Measurements from ENCODE around the gene CRNKL1.

The CRNKL1 gene

DNA sequence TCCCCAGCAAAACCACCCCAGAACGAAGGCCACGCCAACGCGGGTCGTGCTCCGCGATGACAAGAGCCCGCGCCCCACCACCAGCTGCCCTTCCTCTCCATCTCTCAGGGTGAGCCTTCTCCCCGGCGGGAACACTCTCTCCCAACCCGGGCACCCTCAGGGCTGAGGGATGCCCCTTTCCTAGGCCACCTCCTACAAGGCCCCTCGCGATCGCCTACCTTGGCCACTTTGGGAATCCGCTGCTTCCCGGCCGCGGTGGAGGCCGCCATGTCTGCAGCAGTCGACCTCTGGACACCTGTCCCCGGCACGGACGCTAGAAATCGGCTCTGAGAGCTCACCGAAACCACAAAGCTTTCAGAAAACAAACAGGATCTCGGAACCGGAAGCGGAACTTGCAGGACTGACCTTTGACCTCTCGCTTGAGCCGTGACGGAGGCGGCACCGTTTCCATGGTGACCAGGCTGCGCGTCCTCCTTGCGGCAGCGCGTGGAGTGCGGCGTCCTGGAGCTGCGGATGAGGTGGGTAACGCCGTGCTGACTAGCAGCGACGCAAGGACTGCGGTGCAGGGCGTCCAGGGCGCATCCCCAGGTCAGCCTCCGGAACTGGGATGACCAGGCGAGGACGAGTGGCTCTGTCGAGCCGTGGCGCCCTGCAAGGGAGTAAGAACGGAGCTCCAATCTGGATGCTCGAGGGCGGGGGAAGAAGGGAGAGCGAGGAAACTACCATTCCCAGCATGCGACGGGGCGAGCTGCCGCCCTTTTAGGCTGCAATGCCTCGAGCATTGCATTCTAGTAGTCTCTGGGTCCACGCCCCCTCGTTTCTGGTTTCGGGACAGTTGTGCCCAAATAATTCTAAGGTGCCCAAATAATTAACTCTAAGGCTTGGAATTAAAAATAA lies at the start of gene CRNKL1, which contains the start of gene CFAP61:
Gene CRNKL1 (minus strand): TSS at position 393 of the 897 bp plus-strand sequence. CDS start 124 bp downstream, at position 269.
Gene CFAP61 (plus strand): TSS at position 459 of the 897 bp plus-strand sequence. CDS start 4,122 bp downstream, outside the sequence.
- peak; percentile 98 for DNase-seq (ENCODE audit: low spot score)

DNA sequence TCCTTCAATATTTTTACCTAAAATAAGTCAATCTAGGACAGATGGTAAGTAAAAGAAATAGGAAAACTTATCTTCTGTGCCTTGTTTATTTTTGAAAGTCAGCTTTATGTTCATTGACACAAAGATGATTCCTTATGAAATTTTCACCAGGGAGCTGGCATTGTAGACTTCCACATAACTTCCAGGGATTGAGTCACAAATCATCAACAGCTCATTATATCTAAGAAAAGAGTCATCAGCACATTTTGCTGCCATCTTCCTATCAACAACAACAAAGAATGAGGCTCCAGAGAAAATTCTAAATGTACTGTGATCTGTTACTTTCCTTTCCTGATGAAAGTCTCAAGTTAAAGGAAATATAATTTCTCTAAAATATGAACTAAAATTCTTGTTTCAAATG lies 48.6 kb upstream of the CRNKL1 start:
- DNase-seq (ENCODE audit: low spot score) = no peak

DNA sequence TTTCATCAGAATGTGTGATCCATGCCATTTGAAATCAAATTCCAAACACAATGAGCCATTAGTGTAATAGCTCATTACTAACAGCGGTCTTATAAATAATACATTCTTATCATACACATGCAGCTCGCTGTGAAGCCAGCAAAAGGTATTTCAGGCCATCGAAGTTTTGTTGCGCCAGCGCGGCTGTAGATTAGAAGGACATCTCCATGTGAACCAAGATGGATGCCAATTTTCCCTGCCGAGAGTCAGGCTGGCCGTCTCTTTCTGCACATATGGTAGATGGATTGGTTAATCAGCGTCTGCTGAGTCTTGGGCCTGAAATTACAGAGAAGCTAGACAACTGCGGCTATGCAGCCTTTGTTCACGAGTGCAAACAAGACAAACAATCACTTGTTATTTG lies 44.2 kb upstream of the CRNKL1 start:
- no peak for DNase-seq (ENCODE audit: low spot score)

DNA sequence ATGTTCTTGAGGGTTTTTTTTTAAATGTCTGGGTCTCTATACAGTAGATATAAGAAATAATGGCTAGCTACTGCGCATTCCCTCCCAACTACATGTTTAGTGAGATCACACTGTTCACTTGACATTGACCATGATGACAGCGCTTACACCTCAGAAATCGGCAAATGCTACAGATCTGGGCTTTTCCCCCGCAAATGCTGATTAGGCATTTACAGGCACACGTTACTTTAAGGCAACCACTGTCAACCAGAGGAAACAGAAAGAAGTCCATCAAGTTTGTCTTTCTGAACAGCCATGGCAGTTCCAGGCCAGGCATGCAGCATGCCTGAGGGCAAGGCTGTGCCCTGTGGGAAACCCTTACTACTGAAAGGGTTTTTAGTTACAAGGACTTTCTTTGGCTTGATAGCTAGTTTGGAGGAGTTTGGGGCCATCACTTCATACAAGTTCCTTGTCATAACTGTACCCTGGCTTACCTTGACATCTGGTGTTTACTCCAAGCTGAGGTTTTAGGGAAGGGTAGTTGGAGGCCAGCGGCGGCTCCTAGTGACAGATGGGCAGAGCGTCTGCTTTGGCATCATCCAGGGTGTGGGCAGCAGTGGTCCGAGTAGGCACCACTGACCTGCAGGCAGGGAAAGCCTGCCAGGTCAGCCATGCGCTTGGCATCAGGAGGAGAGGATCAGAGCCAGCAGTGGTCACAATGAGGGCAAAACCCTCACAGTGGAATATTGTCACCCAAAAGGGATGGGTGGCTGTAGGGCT lies 43.0 kb upstream of the CRNKL1 start:
- DNase-seq (ENCODE audit: low spot score) = no peak

DNA sequence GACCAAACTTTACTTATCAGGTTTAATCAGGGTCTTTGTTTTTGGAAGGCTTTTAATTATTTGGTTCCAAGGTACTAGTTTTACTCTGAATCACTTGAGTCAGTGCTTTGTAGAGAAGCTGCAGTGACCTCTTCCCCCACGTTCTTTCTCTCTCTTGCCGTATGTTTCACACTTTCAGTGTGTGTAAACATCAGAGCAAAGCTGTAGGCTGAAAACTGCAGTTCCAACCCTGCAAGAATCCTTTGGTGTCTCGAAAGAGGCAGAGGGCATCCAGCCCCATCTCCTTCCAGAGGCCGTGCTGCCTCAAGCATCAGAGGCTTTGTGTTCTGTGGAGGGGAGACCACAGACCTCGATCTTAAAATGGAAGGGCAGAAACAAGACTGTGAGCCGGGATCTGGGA lies 42.1 kb upstream of the CRNKL1 start:
- DNase-seq (ENCODE audit: low spot score) = no peak

DNA sequence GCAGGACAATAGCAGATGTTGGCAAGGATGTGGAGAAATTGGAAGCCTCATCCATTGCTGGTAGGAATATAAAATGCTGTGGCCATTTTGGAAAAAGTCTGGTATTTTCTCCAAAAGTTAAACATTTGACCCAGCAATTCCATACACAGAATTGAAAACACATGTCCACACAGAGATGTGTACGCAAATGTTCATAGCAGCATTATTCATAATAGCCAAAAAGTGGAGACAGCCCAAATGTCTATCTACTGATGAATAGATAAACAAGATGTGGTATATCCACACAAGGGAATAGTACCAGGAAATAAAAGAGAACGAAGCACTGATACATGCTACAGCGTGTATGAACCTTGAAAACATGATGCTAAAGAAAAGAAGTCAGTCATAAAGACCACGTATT lies 40.6 kb upstream of the CRNKL1 start:
- DNase-seq (ENCODE audit: low spot score) = no peak

DNA sequence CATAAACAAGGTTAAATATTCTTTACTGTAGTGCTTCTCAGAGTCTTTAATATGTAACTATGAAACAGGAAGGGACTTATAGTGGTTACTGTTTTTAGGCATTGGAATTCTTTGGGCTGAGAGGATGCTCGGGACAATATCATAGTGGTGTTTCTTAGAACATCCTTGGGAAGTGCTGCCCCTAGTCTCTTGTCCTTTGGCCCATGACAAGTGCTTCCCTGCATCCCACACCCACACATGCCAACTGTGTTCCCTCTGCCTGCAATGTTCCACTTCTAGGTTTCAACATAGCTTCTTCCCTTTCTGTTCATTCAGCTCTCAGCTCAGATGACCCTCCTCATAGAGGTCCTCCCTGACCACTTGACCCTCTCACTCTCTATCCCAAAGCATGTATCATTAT lies 37.7 kb upstream of the CRNKL1 start:
- no peak for DNase-seq (ENCODE audit: low spot score)

DNA sequence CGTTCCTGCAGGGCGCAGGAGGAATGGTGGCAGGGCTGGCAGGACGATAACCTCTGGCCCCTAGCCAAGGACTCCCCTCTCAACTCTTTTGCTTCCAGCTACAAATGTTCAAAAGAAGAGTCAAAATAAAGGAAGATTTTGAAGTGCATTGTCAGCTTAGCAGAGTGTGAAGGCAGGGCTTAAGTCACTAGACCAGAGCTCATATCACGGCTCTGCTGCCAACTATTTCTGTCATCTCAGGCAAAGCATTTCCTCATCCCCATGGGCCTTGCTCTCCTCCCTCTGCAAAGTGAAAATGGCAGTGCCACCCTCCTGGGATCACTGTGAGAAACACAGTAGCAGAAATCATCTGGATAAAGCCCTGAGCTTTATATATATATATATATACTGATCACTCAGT lies 36.8 kb upstream of the CRNKL1 start:
- DNase-seq (ENCODE audit: low spot score) = no peak

DNA sequence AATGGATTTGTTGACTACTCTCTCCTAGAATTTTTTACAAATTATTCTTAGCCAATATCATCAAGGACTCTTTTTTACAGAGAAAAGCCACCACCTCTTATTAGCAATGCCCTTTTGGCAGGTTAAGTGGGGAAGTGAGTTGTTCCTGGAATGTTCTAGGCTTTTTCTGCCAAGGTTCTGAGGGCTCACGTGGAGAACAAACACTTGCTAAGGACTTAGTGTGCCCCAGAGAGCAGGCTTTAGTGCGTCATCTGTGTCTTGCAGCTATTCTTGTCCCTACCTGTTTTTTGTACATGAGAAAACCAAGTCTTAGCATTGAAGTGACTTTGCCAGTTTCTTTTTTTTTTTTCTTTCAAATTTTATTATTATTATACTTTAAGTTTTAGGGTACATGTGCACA lies 33.5 kb upstream of the CRNKL1 start:
- no peak for DNase-seq (ENCODE audit: low spot score)

DNA sequence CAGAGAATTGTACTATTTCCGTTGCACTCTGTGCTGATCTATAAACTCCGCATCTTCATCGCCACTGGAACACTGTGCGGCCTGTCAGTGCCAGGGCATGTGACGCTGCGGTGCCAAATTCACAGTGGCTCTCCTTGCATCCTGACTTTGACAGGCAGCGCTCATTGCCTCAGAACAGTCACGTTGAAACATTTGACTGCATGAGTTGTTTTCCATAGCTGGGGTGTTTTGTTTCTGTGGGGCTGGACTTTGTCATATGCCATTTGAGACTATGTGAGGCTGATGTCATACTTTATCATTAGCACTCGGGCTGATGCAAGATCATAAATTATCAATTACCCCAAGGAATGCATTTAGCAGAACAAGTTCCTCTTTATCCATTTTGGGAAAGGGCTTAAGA lies 32.8 kb upstream of the CRNKL1 start:
- DNase-seq (ENCODE audit: low spot score) = no peak

DNA sequence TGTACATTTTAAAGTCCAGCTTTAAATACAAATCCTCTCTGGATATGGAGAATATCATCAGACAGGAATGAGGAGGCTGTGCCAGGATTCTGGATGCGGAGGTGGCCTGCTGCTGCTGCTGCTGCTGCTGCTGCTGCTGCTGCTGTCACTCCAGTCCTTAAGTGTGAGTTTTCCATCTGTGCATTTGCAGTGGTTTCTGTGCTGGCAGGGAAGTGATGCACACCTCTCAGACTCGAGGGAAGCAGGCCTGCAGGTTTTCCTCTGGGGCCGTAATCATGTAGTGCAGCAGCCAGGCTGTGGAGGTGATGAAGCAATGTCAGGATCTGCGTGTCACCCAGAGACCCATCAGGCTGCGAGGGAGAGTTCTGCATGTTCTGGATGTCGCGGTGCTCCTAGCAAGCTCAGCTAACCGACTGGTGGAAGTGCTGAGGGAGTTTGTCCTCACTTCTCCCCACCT lies 32.1 kb upstream of the CRNKL1 start:
- DNase-seq (ENCODE audit: low spot score) = no peak

DNA sequence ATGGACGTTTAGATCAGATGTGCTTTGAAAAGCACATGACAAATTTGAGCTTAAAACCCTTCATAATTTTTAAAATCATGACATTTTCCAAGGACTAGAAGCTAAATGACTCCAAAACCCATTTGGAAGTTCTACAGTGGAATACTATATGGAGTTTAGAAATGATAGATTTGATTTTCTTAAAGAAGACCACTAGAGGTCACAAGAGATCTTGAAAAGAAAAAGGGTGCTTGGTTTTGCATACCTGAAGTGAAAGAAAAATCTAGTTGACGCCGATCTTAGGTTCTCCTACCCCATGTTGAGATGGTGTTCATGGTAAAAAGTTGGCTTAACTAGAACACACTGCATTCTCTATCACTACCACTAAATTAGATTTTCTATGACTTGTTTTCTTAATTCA lies 31.5 kb upstream of the CRNKL1 start:
- DNase-seq (ENCODE audit: low spot score) = peak; percentile 51

DNA sequence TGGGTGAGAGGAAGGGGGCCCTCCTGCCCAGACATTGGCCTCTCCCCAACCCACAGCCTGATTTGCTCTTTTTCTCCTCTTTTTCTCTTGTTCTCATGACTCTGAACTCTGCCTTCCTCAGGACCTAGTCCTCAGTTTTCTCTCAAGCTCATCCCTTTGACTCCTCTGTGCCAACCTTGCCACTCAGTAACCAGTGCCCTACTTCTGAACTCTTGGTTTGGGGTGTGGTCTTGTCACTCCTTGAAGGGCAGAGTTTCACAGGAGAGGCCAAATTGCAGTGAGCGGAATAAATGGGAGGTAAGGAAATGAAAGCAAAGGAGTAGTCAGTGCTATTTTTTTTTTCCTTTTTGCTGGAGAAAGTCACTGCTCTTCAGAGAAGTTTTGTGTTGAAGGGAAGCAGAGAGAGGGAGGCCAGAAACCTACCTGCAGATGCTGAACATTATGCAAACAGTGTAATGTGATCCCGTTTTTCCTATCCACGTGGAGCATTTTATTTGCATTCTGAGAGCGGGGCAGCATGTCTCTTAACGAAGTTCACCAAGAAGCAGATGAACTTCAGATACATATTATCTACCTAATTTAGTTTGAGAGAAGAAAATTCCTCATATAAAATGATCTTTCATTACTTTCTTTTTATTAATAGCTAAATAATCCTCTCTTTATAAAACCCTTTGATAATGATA lies 27.0 kb upstream of the CRNKL1 start:
- DNase-seq (ENCODE audit: low spot score) = no peak

DNA sequence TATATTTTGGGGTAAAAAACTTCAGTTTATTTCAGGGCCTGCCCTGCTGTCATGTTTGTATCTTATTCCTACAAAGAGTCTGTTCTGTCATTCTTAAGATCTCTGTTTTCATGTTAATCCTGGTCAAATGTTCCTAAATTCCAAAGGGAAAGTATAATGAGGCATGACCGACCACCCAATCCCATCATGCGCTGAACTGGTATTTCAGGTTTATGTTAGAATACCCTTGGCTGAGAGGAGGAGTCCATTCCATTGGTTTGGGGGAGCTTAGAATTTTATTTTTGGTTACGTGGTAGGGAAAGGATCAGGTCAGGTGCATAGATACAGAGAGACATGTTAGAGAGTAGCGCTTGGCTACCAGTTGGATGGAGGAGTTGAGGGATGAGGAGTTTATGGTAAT lies 25.8 kb upstream of the CRNKL1 start:
- DNase-seq (ENCODE audit: low spot score) = no peak

DNA sequence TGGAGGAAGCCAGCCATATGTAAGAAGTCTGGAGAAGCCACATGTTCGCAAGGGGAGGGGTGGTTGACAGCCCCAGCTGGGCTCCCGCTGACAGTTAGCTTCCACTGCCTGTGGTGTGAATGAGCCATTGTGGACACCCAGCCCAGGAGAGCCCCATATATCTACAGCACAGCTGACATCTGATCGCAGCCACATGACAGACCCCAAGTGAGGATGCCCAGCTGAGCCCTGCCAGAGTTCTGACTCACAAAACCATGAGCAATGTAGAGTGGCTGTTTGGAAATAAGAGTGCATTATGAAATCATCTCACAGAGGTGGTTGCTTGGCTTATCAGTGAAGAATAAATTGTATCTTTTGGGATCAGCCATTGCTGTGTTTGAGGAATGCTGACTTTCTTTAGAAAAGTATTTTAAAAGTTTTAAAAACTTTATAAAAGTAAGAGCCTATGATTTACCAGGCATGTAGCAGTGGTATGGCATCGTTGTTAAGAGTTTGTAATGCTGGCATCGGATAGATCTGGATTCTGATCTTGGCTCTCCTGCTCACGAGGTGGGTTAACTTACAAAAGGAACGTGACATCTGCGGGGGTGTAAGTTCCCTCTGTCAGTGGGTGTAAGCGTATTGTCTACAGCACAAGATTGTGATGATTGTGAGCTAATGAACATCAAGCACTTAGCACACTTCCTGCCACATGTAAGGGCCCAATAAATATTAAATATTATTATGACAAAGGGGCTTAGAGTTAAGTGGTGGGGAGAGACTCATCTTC lies 24.2 kb upstream of the CRNKL1 start:
- peak; percentile 59 for DNase-seq (ENCODE audit: low spot score)

DNA sequence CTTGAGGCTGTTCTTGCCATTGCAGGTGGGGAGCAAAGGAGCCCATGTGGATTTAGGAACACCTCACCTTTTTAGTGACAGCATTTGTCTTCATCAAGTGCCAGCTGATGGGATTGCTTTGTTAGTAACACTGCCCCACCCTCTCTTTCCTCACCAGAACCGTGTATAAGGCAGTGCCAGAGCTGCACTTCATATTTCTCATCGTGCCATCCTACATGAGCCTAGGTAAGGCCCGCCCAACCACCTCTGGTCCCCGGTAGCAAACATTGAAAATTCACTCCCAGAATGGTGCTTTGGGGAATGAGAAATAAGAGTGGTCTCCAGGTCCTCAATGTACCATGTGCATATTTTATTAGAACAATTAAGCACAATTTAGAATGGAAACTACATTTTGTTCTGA lies 22.8 kb upstream of the CRNKL1 start:
- DNase-seq (ENCODE audit: low spot score) = no peak

DNA sequence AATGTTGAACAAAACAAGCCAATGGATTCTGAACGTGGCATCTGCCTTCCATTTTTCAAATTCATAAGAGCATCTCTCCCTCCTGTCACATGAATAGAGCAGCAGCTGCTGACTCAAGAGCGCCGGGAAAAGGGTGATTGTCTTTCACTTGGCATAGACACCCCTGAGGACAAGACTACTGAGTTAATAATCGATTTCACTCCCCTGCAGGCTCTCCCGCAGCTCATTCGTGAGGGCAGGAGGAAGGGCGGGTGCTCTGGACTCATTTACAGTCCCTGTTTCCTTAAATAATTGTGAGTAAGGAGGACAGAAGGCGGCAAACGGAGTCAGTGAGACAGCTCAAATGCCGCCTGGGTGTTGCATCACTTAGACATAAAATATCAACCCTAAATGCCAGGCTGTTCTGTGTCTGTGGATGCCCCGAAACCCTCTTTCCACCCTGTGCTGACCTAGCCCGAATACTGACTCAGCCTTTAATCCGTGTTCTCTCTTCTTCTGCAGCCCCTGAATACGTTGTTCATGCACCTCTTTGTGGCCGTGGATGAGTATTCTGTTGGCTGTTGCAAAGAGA lies 21.6 kb upstream of the CRNKL1 start:
- DNase-seq (ENCODE audit: low spot score) = no peak

DNA sequence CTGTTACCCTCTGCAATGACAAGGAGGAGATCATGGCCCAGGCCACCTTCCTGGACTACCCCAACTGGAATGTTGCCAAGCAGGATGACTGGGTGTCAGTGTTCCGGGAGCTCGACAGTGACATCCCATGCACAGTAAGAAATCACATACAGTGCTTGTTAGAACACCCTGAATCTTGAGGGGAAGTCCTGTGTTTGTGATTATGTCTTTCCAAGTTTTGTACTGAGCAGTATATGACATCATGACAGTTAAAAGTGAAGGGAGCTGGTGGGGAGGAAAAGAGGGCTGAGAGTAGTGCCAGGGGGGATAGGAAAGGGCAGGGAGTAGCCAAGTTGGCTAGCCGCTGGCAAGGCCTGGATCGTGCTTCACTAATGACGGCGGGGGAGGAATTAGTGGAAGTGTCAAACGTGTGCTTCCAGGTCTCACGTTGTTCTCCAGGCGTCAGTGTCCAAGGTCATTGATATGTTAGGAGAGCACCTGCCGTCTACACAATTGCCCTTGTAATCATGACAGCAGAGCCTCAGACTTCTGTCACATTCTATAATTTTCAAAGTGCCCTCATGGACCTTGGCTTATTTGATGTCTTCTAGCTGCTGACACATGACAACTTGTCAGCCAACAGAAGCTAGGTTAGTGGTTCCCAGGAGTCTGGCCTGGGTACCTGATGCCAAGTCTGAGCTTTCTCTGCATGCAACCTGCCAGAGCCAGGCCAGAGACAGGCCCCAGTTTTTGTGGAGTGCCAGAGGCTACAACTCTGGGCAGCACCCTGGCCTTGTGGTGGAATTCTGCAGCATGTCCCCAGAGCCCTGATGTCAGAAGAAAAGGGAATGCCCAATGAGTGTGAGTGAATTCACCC lies 18.8 kb upstream of the CRNKL1 start:
- DNase-seq (ENCODE audit: low spot score) = no peak

DNA sequence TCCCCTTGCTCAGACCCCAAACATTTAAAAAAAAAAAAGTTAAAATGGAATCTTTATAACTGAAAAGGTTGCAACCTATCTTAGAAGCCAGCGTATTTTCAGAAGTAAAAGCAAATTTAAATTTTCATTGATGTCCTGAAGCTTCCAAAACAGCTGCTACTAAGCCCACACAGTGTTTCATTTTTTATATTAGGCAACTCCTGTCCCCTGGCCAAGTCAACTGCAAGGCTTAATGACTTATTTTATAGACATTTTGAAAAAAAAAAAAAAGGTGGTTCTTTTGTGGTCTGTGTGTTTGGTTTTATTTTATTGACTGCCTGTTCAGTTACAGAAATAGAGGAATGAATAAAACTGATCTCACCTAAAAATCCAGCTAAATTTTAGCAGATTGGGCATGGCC lies 13.1 kb upstream of the CRNKL1 start:
- no peak for DNase-seq (ENCODE audit: low spot score)

DNA sequence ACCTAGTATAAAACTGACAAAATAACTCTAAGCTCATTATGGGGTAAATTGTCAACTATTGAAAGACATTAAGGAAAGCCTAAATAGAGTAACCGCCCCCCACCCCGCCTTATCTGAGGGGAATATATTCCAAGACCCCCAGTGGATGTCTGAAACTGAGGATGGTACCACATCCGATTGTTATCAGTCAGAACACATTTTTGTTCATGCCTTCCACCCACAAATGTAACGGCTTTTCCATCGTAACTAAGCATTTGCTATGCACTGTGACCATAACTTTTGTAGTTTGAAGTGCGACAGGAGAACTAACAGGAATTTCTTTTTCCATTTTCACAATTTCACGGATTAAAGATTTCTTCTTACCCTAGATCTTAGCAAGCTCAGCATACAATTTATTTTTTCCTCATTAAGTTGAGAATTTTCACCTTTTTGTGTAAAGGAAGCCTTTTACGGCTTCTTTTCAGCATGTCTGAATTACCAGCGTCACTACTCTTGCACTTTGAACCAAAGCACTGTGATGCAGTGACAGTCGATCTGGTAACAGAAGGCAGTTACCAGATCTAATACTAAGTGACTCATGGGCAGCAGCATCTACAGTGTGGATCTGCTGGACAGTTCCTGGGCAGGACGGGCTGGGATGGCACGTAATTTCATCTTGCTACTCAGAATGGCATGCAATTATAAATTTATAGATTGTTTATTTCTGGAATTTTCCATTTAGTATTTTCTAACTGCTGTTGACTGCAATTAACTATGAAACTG lies 11.9 kb upstream of the CRNKL1 start:
- no peak for DNase-seq (ENCODE audit: low spot score)

Data from COLO829 (cell line).